GM12891 (cell line): Measurements from ENCODE around the gene DNAJC18.

Source experiments
- DNase-seq: peaks from one replicate; pipeline ENCODE4 v3.0.0; 2011; ENCODE audit warnings: low spot score; ENCODE audit not compliant: insufficient read length
- FAIRE-seq: peaks from 2 replicates; lab custom pipeline; 2011; peaks lifted over from hg19 to GRCh38; lab: Jason Lieb, UNC
- PAX5 ChIP-seq: IDR thresholded peaks from 2 replicates; pipeline ENCODE4 v1.6.1; 2011; ENCODE audit warnings: low read length, moderate library complexity, mild to moderate bottlenecking; ENCODE audit not compliant: insufficient read depth, severe bottlenecking
- POLR2A ChIP-seq: IDR thresholded peaks from 2 replicates; pipeline ENCODE4 v1.6.1; 2011; ENCODE audit warnings: low read depth, low read length, control low read depth
- POLR2AphosphoS5 ChIP-seq: IDR thresholded peaks from 2 replicates; pipeline ENCODE4 v1.6.1; 2011; ENCODE audit warnings: low read depth, low read length, control low read depth
- POU2F2 ChIP-seq: IDR thresholded peaks from 2 replicates; pipeline ENCODE4 v1.6.1; 2011; ENCODE audit warnings: low read depth, mild to moderate bottlenecking, control low read depth, low read length, moderate library complexity
- SPI1 ChIP-seq: IDR thresholded peaks from 2 replicates; pipeline ENCODE4 v1.6.1; 2011; ENCODE audit warnings: low read depth, low read length, control low read depth
- TAF1 ChIP-seq: IDR thresholded peaks from 2 replicates; pipeline ENCODE4 v1.6.1; 2011; ENCODE audit warnings: low read depth, low read length, control low read depth

Gene DNAJC18

DNA sequence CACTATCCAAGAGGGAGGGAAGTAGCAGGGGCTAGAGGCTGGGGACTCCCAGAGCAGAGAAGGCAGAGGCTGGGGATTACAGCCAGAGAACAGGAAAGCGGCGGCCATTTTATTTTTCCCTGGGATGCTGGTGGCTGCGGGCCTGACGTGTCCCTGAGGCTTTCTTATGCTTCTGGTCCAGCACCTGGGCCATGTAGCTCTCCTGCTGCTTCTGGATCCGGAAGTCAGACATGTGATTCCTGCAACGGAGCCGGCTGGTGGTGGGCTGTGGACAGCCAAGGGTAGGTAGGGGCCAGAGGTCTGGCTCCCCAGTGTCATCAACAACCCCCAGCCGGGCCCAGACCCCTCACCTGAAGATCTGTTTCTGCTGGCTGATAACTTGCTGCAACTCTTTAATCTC is 42.6 kb downstream of the DNAJC18 start:
- FAIRE-seq (no peak), DNase-seq (no peak)

DNA sequence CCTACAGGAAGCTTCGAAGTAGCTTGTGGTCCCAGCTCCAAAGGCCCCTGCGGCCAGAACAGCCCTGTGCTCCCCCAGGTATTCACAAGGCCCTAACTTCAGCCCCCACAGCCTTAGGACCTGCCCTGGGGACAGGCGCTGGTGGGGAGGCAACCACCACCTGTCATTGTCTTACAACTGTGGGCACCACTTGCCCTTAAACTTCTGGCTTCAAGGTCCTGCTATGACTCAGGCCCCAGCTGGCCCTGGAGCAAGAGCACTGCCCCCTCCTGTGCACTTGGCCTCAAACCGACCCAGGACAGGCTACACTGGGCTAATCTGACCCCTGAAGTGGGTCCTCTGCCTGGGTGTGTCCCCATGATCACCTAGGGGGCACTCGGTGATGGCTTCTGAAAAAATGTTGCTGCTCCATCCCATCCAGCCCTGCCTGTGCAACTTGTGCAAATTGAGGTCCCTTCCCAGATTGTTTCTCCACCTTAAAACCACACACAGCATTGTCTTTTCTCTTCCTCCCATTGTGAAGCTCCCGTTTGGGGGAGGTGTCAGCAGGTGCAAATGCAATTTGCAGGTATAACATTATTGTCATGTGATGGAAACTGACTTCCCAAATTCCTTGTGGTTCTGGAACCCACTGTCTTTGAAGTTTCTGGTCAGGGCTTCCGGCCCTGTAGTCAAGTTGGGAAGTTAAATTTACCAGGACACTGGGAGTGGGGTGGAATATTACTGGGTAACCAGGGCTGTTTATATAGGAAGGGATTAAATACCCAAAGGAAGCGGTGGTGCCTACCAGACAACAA is 43.3 kb downstream of the DNAJC18 start:
- no peak for DNase-seq
- FAIRE-seq: no peak
- no peak for TF ChIP-seq TAF1
- TF ChIP-seq POU2F2: no peak
- no peak for TF ChIP-seq POLR2AphosphoS5
- no peak for TF ChIP-seq SPI1
- no peak for TF ChIP-seq POLR2A
- no peak for TF ChIP-seq PAX5

More for the DNA sequence above, 42.6 kb downstream of the DNAJC18 start:
- TF ChIP-seq PAX5 (no peak), POLR2AphosphoS5 (no peak), SPI1 (no peak), POU2F2 (no peak), POLR2A (no peak), TAF1 (no peak)

DNA sequence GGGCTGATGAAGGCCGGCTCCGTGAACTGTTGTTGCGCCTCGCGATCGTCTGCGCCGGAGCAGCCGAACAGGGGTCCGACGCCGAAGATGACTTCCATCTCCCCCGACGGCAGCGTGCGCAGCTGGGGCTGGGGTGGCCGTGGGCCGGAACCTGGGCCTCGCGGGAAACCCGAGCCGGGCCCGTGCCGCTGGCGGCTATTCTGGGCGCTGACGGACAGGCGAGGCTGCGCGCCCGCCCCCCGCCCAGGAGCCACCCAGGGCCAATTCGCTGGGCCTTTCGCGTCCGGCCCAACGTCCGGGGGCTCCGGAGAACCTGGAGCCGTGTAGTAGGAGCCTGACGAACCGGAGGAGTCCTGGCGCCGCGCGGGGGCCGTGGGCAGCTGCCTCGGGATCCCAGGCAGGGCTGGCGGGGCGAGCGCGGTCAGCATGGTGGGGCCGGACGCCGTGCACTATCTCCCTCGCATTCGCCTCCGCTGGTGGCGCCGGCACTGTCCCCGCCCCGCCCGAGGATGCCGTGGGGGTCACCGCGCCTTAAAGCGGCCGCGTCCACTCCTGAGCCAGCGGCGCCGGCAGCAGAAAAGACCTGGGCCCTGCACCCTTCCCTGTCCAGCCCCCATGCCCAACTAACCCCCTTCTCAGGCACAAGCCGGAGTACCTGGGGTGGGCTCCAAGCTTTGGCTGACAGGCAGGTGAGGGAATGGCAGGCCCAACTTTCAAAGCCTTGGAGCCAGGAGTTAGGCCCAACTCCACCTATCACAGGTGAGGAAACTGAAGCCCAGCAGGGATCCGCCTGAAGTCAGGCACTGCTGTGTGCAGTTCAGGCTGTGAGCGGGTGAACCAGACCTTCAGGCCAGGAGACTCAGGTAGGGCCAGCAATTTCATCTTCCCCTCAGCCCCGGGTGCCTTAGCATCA is 44.4 kb downstream of the DNAJC18 start, which contains the start of gene PROB1:
Gene PROB1 (minus strand): TSS at position 451 of the 913 bp plus-strand sequence. CDS start 23 bp downstream, at position 428.
- TF ChIP-seq POU2F2 (no peak), TAF1 (no peak), PAX5 (no peak), SPI1 (no peak), POLR2AphosphoS5 (no peak), POLR2A (no peak)
- FAIRE-seq: no peak
- DNase-seq: no peak

DNA sequence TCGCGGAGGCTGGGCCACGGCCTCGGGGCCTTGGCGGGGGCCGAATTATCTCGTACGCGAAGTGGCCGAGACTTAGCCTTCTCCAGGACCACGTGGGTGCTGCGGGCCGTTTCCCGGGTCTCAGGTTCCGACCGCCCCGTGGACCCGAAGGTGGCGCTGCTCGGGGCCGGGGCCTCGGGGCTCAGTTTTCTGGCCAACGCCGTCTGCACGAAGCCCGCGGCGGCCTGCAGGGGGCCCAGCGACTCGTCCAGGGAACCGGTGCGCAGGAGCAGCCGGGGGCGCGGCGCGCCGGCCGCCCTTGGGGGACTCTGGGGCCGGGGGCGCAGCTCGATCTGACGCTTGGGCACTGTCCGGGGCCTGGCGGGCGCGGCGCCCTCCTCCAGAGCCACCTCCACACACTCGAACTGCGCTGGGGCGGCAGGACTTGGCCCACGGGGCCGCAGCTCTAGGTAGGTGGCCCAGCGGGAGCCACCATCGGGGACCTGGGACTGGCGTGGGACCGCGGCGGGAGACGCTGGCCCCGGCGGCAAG is 45.1 kb downstream of the DNAJC18 start:
- no peak for FAIRE-seq
- TF ChIP-seq PAX5 (no peak), SPI1 (no peak), POU2F2 (no peak), TAF1 (no peak)

DNA sequence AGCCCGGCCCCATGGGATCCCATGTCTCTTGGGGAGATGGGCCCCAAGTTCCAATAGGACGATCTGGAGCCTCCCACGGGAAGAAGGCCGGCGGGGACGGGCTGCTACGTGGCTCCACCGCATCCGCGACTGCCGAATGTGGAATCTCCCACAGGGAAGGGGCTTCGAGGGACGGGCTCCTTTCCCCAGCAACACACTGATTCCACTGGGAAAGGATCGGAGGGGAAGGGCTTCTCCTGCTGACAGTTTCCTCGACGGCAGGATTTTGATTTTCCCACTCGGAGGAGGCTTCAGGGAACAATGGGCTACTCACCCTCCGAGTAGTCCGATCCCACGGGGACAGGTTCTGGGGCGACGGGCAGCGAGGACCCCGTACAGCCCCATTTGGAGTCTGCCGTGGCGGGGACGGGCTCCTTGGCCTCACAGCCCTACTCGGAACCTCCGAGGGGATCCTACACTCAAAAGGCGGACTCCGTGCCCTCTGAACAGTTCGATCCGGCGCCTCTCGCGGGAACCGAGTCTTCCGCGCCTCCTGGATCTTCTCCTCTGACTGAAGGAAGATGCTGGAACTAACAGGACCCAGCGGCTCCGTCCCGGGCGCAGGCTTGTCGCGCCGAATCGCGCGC is 45.7 kb downstream of the DNAJC18 start:
- TF ChIP-seq PAX5 (no peak), SPI1 (no peak), POLR2A (0 out of 2 replicates have a peak, but pooled peaks have one; percentile 23), POU2F2 (0 out of 2 replicates have a peak, but pooled peaks have one; percentile 9), TAF1 (0 out of 2 replicates have a peak, but pooled peaks have one; percentile 20), POLR2AphosphoS5 (no peak)
- no peak for DNase-seq
- no peak for FAIRE-seq

More for the DNA sequence above, 45.1 kb downstream of the DNAJC18 start:
- DNase-seq: no peak

DNA sequence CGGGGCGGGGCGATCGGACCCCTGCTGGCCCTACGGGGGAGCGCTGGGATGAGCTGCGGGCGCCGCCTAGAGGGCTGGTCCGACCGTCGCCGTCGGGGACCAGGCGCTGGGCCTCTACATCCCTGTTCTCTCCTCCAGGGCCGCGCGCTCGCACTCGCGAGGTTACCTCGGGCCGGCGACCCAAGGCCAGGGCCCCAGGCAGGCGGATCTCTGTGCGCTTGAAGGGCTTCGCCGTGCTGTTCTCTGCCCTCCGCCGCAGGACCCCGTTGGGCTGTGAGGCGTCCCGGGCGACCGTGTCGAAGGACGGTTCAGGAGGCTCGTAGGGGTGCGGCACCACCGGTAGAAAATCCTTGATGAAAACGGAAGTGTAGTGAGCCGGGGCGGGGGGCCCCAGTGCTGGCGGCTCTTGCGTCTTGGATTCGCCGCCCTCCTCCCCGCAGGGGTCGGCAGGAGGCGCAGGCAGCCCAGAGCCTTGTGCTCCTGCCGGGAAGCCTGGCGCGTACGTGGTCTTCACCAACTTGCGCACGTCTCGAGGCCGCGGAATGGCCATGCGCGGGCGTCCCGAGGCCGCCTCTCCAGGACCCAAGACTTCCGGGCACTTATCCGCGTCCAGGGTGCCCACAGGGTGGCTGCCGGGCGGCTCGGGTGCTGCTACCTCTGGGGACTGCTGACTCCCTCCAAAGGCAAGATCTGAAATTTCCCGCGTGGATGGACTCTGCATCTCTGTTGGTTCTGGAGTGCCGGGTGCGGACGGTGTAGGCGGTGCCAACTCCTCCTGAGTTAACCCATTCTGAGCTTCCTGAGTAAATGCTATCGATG is 46.4 kb downstream of the DNAJC18 start:
- FAIRE-seq: peak; percentile 82
- no peak for TF ChIP-seq TAF1
- TF ChIP-seq POU2F2: 0 out of 2 replicates have a peak, but pooled peaks have one; percentile 18
- peak; percentile 69 for TF ChIP-seq SPI1
- peak; percentile 89 for DNase-seq

DNA sequence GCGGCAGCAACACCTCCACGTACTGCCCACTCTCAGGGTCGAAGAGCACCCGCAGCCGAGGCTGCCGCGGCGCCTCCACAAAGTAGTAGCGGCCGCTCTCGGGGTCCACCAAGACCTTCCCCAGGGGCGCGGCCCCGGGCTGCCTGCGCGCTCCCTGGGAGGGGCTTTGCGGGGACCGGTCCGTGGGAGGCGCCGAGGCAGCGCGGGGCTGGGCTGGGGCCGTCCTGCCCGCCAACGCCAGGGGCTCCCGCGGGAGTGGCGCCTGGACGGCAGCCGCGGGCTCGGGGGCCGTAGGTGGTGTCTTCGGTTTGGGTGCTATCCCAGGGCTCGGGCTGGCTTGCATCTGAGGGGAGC is 47.0 kb downstream of the DNAJC18 start:
- FAIRE-seq (peak; percentile 50), DNase-seq (no peak)
- TF ChIP-seq POLR2A (no peak), POU2F2 (no peak), SPI1 (no peak), PAX5 (no peak), POLR2AphosphoS5 (0 out of 2 replicates have a peak, but pooled peaks have one; percentile 17), TAF1 (0 out of 2 replicates have a peak, but pooled peaks have one; percentile 16)
